KBM-7 (cell line): ENCODE measurements around the gene SRD5A3.
"Not testable (repeated sequence)": the region's sequence is repeated elsewhere in the genome, so short reads cannot be mapped to it uniquely, and the experiment has no call there.

ENCODE experiments used
- DNase-seq: peaks from one replicate; pipeline ENCODE4 v3.0.0-alpha.2; 2015
- in situ Hi-C: fragments of 300-500 bp; cut with MboI; formaldehyde crosslinking; loops from 2 replicates; pipeline ENCODE4 v1.14.3; 2020; ENCODE audit warnings: low sequenced_read_pairs, low pct_unique_long_range_greater_than_20kb, mixed read lengths

Gene SRD5A3

DNA sequence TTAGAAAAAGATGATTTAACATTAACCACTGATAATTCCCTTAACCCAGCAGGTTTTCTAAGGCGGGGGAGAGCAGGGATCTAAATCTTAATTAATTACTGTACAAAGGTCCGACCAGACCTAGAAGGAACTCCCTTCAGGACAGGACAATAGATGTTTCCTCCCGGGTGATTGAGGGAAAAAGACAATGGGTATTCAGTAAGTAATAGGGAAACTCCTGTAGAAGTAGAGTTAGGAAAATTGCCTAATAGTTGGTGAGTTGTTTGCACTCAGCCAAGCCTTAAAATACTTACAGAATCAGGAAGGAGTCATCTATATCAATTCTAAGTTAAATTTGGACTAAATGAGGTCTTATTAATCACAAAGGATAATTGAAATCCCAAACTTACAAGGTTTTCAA lies 5.8 kb upstream of the SRD5A3 start:
- in situ Hi-C loops, result no loop called here
- no peak for DNase-seq

DNA sequence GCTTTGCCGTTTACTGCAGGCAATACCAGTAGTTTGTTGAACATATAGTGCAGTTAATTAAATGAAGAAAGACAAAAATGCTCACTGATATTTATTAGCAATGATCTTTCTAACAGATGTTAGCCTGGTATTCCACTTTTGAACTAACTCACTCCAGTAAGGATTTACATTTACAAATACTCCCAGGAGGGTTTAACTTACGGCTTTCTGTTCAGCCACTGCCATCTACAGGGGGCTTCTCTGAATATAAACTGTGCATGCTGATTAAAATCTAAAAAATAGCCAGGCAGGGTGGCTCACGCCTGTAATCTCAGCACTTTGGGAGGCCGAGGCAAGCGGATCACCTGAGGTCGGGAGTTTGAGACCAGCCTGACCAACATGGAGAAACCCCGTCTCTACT lies 2.2 kb upstream of the SRD5A3 start:
- in situ Hi-C loops, result no loop called here
- DNase-seq, result no peak

- in situ Hi-C loops, result no loop called here
- DNase-seq, result no peak
Measured at GRCh38 chr4:55345054-55345453, 988 bp upstream of the SRD5A3 start.

DNA sequence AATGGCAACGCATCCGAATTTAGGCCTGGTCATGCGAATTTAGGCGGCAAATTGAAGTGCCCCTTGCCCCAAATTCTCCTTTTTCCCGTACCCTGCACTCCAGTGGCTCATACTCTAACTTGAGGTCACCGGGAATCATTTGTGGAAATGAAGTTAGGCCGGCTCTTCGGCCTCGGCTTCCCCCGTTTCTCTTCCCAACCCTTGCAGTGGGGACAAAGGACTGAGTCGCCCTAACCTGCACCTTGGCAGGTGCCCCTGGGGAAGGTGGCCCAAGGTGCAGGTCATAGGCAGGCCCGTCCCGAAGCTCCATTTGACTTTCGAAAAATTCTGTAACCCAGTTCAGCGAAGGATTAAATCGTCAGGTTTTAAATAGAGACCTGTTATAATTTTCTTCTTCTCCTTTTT lies 811 bp downstream of the SRD5A3 start:
- no peak for DNase-seq
- in situ Hi-C loops, result no loop called here

DNA sequence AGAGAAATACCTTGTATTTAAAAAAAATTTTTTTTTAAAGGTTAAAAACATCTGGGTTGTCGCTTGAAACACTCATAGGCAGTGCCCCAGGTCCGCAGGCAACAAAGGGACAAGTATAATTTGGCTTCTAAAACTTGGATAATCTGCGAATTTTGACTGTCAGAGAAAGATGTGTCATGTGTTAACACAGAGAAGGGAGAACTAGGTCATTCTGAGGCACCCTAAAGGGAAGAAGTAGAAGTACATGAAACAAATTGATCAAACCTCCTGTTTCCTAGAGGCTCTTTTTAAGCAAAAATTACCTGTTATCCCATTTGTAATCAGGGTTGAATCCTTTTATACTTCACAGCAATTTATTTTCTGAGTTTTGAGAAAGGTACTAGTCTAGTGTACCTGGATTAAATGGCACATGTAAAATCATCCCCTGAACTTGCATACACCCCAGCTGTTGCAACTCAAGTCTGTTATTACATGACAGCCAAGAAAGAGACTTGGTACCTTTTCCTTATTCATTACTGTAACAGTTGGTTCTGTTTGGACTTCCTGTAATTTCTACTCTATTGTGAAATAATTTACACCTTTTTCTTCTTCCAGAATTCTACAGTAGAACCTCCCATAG lies 1.7 kb downstream of the SRD5A3 start:
- in situ Hi-C loops, result no loop called here
- peak; percentile 41 for DNase-seq

GRCh38 chr4:55348466-55348865 lies 2.4 kb downstream of the SRD5A3 start:
- in situ Hi-C loops, result no loop called here
- DNase-seq, result no peak

DNA sequence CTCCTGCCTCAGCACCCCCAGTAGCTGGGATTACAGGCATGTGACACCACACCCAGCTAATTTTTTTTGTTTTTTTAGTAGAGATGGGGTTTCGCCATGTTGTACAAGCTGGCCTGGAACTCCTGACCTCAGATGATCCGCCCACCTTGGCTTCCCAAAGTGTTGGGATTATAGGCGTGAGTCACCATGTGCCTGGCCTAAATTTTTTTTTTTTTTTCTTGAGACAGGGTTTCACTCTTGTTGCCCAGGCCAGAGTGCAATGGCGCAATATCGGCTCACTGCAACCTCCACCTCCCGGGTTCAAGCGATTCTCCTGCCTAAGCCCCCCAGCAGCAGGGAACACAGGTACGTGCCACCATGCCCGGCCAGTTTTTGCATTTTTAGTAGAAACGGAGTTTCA lies 4.8 kb downstream of the SRD5A3 start:
- in situ Hi-C loops, result not testable (repeated sequence)

DNA sequence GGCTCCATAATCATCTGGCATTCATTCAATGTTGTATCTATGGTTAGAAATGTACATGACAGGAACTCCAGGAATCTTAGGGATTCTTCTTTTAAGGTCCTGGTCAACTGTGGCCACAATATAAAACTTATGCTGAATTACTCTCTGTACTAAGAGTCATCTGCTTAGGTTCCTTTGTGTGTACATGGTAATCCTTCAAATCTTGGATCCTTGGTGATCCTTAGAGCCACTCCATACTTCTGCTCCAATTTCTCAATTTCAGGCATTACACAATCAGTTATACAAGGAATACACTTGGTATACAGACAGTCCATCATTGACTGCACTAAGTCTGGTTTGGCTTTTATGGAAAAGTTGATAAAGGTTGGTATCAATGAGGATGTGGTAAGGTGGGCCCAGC lies 5.8 kb downstream of the SRD5A3 start:
- no peak for DNase-seq
- in situ Hi-C loops, result no loop called here

More for the DNA sequence above, 4.8 kb downstream of the SRD5A3 start:
- not testable (repeated sequence) for DNase-seq

- DNase-seq, result no peak
- in situ Hi-C loops, result no loop called here
Measured at GRCh38 chr4:55352726-55353125, 6.7 kb downstream of the SRD5A3 start.

DNA sequence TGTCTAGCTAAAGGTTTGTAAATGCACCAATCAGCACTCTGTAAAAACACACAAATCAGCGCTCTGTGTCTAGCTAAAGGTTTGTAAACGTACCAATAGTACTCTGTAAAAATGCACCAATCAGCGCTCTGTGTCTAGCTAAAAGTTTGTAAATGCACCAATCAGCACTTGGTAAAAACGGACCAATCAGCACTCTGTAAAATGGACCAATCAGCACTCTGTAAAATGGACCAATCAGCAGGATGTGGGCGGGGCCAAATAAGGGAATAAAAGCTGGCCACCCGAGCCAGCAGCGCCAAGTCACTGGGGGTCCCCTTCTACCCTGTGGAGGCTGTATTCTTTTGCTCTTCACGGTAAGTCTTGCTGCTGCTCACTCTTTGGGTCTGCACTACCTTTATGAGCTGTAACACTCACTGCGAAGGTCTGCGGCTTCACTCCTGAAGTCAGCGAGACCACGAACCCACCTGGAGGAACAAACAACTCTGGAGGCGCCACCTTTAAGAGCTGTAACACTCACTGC lies 7.2 kb downstream of the SRD5A3 start:
- DNase-seq, in situ Hi-C loops: not testable (repeated sequence)

GRCh38 chr4:55354648-55355047 lies 8.6 kb downstream of the SRD5A3 start:
- in situ Hi-C loops, result no loop called here
- DNase-seq, result peak; percentile 12

GRCh38 chr4:55355555-55355954 lies 9.5 kb downstream of the SRD5A3 start:
- in situ Hi-C loops, result no loop called here
- peak; percentile 11 for DNase-seq

GRCh38 chr4:55356991-55357461 lies 11.0 kb downstream of the SRD5A3 start:
- no peak for DNase-seq
- in situ Hi-C loops, result no loop called here

GRCh38 chr4:55358246-55358645 lies 12.2 kb downstream of the SRD5A3 start:
- DNase-seq, result no peak
- in situ Hi-C loops, result no loop called here

GRCh38 chr4:55358668-55359067 lies 12.6 kb downstream of the SRD5A3 start:
- DNase-seq, result peak; percentile 36
- in situ Hi-C loops, result no loop called here

- in situ Hi-C loops, result no loop called here
- DNase-seq, result no peak
Measured at GRCh38 chr4:55359397-55359916, 13.4 kb downstream of the SRD5A3 start.

DNA sequence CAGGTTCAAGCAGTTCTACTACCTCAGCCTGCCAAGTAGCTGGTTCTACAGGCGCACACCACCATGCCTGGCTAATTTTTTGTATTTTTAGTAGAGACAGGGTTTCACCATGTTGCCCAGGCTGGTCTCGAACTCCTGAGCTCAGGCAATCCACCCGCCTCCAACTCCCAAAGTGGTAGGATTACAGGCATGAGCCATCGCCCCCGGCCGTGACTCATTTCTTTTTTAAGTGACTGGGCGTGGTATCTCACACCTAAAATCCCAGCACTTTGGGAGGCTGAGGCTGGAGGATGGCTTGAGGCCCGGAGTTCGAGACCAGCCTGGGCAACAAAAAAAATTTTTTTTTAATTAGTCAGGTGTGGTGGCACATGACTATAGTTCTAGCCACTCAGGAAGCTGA lies 16.9 kb downstream of the SRD5A3 start:
- DNase-seq, in situ Hi-C loops: not testable (repeated sequence)

DNA sequence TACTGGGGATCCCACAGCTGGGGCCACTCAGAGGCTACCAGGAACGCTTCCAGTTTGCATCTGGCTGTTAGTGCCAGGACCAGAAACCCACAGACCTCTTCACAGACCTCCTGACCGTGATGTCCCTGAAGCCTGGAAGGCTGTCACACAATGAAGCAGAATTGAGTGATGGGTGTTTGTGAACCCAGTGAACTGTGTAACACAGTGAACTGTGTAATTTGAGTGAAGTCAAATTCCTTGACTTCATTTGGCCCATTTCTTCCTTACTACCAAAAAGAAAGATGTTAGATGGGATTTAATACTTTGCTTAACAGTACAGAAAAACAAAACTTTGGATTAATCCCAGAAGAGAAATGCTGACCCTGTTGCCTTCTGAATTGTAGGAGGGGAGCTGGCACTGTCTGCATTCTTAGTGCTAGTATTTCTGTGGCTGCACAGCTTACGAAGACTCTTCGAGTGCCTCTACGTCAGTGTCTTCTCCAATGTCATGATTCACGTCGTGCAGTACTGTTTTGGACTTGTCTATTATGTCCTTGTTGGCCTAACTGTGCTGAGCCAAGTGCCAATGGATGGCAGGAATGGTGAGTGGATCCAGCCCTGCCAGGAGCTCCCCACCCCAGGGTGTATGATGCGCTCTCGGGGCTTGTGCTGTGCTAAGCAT lies 17.8 kb downstream of the SRD5A3 start:
- in situ Hi-C loops, result no loop called here
- no peak for DNase-seq

GRCh38 chr4:55364691-55365344 lies 18.8 kb downstream of the SRD5A3 start:
- DNase-seq, result no peak
- in situ Hi-C loops, result no loop called here

DNA sequence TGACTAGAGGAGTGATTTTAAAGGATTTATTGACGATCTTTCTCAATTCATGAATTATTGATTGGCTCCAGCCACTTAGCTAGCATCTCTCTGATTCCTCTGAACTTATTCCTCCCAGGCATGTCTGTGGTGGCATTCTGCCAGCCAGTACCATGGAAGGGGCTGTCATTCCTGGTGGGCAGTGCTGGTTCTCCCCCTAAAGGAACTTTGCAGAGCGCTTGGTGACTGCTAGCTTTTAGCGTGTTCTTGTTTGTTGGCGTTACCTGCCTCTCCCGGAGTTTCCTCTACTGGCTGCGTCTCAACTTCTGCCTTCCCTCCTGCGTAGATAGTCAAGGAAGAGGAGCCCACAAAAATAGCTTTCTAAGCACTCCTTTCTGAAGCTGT lies 19.3 kb downstream of the SRD5A3 start:
- DNase-seq, result no peak
- in situ Hi-C loops, result no loop called here
